SK-N-SH (cell line): Measurements from ENCODE around the gene CFTR. TPM values are rescaled to one million over a fixed set of nuclear protein-coding genes. Genes with fewer than 3 reads are reported as not detected.
"Not testable (repeated sequence)": the region's sequence is repeated elsewhere in the genome, so short reads cannot be mapped to it uniquely, and the experiment has no call there.

ENCODE experiments used
- CTCF ChIA-PET: fragments of 300-600, 350-600 bp; formaldehyde crosslinking; extraction: SDS; loops from one replicate; lab custom pipeline; 2021; lab: Yijun Ruan, JAX
- POLR2A ChIA-PET: fragments of 350-600 bp; sonication (Branson Sonifier 250); formaldehyde crosslinking; extraction: SDS; loops from one replicate; lab custom pipeline; 2020; ENCODE audit warnings: antibody characterized with exemption, inconsistent platforms; lab: Yijun Ruan, JAX
- DNase-seq: peaks from one replicate; pipeline ENCODE4 v3.0.0; 2012
- H2AFZ ChIP-seq: fragments of 200-600 bp; sonication (generic); 2 replicates; pipeline ENCODE4 v1.8.1; 2016; ENCODE audit warnings: antibody characterized with exemption, mild to moderate bottlenecking, low read depth
- H3F3A ChIP-seq: fragments of 200-600 bp; sonication (generic); replicated peaks from 2 replicates; pipeline ENCODE3; 2016; ENCODE audit warnings: antibody characterized with exemption, mild to moderate bottlenecking; ENCODE audit not compliant: insufficient read depth
- H3K27ac ChIP-seq, 2 experiments: fragments of 200-500 bp in 1 of 2; fragments of 200-600 bp in 1 of 2; sonication (Bioruptor generic) in 1 of 2; sonication (generic), shearing (Covaris generic) in 1 of 2; 2 replicates each; pipeline versions ENCODE4 v1.5.1 to v1.6.1; 2014 to 2016; ENCODE audit warnings: low read depth in 2 of 2, inconsistent platforms in 1 of 2, low read length in 1 of 2, mild to moderate bottlenecking in 1 of 2, mixed read lengths in 1 of 2
- H3K27me3 ChIP-seq: fragments of 200-600 bp; sonication (generic), shearing (Covaris generic); 2 replicates; pipeline ENCODE4 v1.6.1; 2016; ENCODE audit warnings: mixed run types; ENCODE audit not compliant: insufficient read depth
- H3K36me3 ChIP-seq, 2 experiments: fragments of 200-500 bp in 1 of 2; fragments of 200-600 bp in 1 of 2; sonication (Bioruptor generic) in 1 of 2; sonication (generic) in 1 of 2; replicated peaks in 1 of 2; 2 replicates each; pipeline versions ENCODE3 to v1.5.1; 2014 to 2016; ENCODE audit warnings: low read length in 1 of 2, mild to moderate bottlenecking in 1 of 2; ENCODE audit not compliant: insufficient read depth in 2 of 2, control insufficient read depth in 1 of 2
- H3K4me1 ChIP-seq, 2 experiments: fragments of 200-500 bp in 1 of 2; fragments of 200-600 bp in 1 of 2; sonication (Bioruptor generic) in 1 of 2; sonication (generic), shearing (Covaris generic) in 1 of 2; 2 replicates each; pipeline versions ENCODE4 v1.5.1 to v1.6.1; 2014 to 2016; ENCODE audit warnings: low read depth in 1 of 2, low read length in 1 of 2, mixed run types in 1 of 2; ENCODE audit not compliant: insufficient read depth in 2 of 2, control insufficient read depth in 1 of 2
- H3K4me2 ChIP-seq: fragments of 200-600 bp; sonication (generic), shearing (Covaris generic); 2 replicates; pipeline ENCODE4 v1.6.1; 2017; ENCODE audit warnings: mixed run types
- H3K4me3 ChIP-seq, 2 experiments: fragments of 200-500 bp in 1 of 2; fragments of 200-600 bp in 1 of 2; sonication (Bioruptor generic) in 1 of 2; sonication (generic), shearing (Covaris generic) in 1 of 2; 2 replicates each; pipeline versions ENCODE4 v1.5.1 to v1.8.1; 2014 to 2016; ENCODE audit warnings: low read depth in 2 of 2, inconsistent platforms in 1 of 2, low read length in 1 of 2, mild to moderate bottlenecking in 1 of 2, mixed read lengths in 1 of 2, moderate library complexity in 1 of 2
- H3K79me2 ChIP-seq: fragments of 200-600 bp; sonication (generic); 2 replicates; pipeline ENCODE4 v1.8.1; 2017; ENCODE audit warnings: mild to moderate bottlenecking; ENCODE audit not compliant: insufficient read depth
- H3K9ac ChIP-seq: fragments of 200-600 bp; sonication (generic); 2 replicates; pipeline ENCODE4 v1.6.1; 2017; ENCODE audit warnings: mixed run types
- H3K9me2 ChIP-seq: fragments of 200-600 bp; sonication (generic); 2 replicates; pipeline ENCODE4 v1.6.1; 2017; ENCODE audit warnings: mixed run types
- H3K9me3 ChIP-seq: fragments of 200-600 bp; sonication (generic); 2 replicates; pipeline ENCODE4 v1.6.1; 2017; ENCODE audit warnings: mixed run types, mild to moderate bottlenecking, moderate library complexity
- H4K20me1 ChIP-seq: fragments of 200-600 bp; sonication (generic); 2 replicates; pipeline ENCODE4 v1.6.1; 2017; ENCODE audit warnings: mild to moderate bottlenecking, mixed run types; ENCODE audit not compliant: insufficient read depth
- CTCF ChIP-seq: fragments of 200-600 bp; sonication (generic); IDR thresholded peaks from 2 replicates; pipeline ENCODE4 v1.6.1; 2017; ENCODE audit warnings: antibody characterized with exemption, mild to moderate bottlenecking, moderate library complexity
- EP300 ChIP-seq, 2 experiments: IDR thresholded peaks; 2 replicates each; pipeline versions ENCODE4 v1.4.0 to v1.6.1; 2012; ENCODE audit warnings: borderline replicate concordance in 1 of 2, low read depth in 1 of 2, low read length in 1 of 2
- EZH2phosphoT487 ChIP-seq: fragments of 200-600 bp; sonication (generic); IDR thresholded peaks from 2 replicates; pipeline ENCODE4 v1.6.1; 2017; ENCODE audit warnings: low read depth, mixed run types, mild to moderate bottlenecking, antibody characterized with exemption, moderate library complexity, borderline replicate concordance
- FOXJ3 ChIP-seq: sonication (generic); formaldehyde crosslinking; IDR thresholded peaks from 2 replicates; pipeline ENCODE4 v1.5.1; 2020; ENCODE audit warnings: mild to moderate bottlenecking, missing genetic modification reagents
- FOXM1 ChIP-seq: IDR thresholded peaks from 2 replicates; pipeline ENCODE4 v1.4.0; 2012; ENCODE audit warnings: low read depth, mild to moderate bottlenecking
- GATA2 ChIP-seq: sonication (generic); formaldehyde crosslinking; IDR thresholded peaks from 2 replicates; pipeline ENCODE4 v1.5.0; 2020; ENCODE audit warnings: mild to moderate bottlenecking, missing genetic modification reagents
- JUND ChIP-seq: IDR thresholded peaks from 2 replicates; pipeline ENCODE4 v1.4.0; 2012
- MXI1 ChIP-seq: IDR thresholded peaks from 2 replicates; pipeline ENCODE4 v1.6.1; 2012; ENCODE audit warnings: mild to moderate bottlenecking, low read depth, low read length, improper control_type of control experiment
- RCOR1 ChIP-seq: fragments of 150-350 bp; IDR thresholded peaks from 2 replicates; pipeline ENCODE4 v1.6.1; 2017; ENCODE audit warnings: antibody characterized with exemption, low read length
- RFX5 ChIP-seq: IDR thresholded peaks from 2 replicates; pipeline ENCODE4 v1.6.1; 2012; ENCODE audit warnings: mild to moderate bottlenecking, improper control_type of control experiment, low read length
- SIN3A ChIP-seq: IDR thresholded peaks from 2 replicates; pipeline ENCODE4 v1.6.1; 2012; ENCODE audit warnings: low read depth, mild to moderate bottlenecking, low read length, moderate library complexity, borderline replicate concordance
- ZBTB33 ChIP-seq: IDR thresholded peaks from 2 replicates; pipeline ENCODE4 v1.4.0; 2012; ENCODE audit warnings: low read depth, borderline replicate concordance
- WGBS: methylation state at CpG from one replicate; pipeline ENCODE4 v1.1.6; 2017; ENCODE audit warnings: low lambda C conversion rate; 5-methylcytosine and 5-hydroxymethylcytosine counted together
- polyA plus RNA-seq, 3 experiments: library from polyadenylated mRNA; depleted of rRNA; stranded (reverse); fragments of >200 nt; gene quantifications; 2 replicates each; pipeline ENCODE4 v1.2.3, GENCODE V29; 2012

Gene CFTR
- polyA plus RNA-seq, 1 of the 3 experiments (the other 2 are of a cell fraction): not detected

GRCh38 chr7:117707080-117707479, 227.3 kb downstream of the CFTR start:
- POLR2A ChIA-PET: no interaction called here
- H4K20me1 ChIP-seq: no peaks in the 10 kb centered on the region
- H3K36me3 ChIP-seq: no peaks in the 10 kb centered on the region
- no peak overlapping the region for H2AFZ ChIP-seq
- no peak overlapping the region for H3K9ac ChIP-seq
- no peak overlapping the region for H3K27ac ChIP-seq
- no peak for DNase-seq
- no peaks in the 10 kb centered on the region for H3F3A ChIP-seq
- no peaks in the 10 kb centered on the region for H3K9me3 ChIP-seq
- no peak for TF ChIP-seq GATA2 (CRISPR knock-in tag)
- TF ChIP-seq CTCF: no peak
- TF ChIP-seq EZH2phosphoT487: no peak
- TF ChIP-seq, all 33 proteins: peak for 0
- CTCF ChIA-PET: interaction anchor here (0.9 kb wide), 1 partner anchor 8 kb away, joined by 4 read pairs; no protein-coding TSS in a partner anchor
- H3K79me2 ChIP-seq: no peaks in the 10 kb centered on the region
- H3K9me2 ChIP-seq: no peaks in the 10 kb centered on the region
- no peak overlapping the region for H3K4me2 ChIP-seq
- H3K27me3 ChIP-seq: no peaks in the 10 kb centered on the region
- H3K4me3 ChIP-seq: no peak overlapping the region
- no peaks in the 10 kb centered on the region for H3K4me1 ChIP-seq

GRCh38 chr7:117708173-117708572, 228.3 kb downstream of the CFTR start:
- H3K79me2 ChIP-seq, H3F3A ChIP-seq, H3K27me3 ChIP-seq, H3K4me1 ChIP-seq, CTCF ChIA-PET, H3K9ac ChIP-seq, H3K9me2 ChIP-seq, H3K4me2 ChIP-seq, H4K20me1 ChIP-seq, POLR2A ChIA-PET, H3K36me3 ChIP-seq, DNase-seq, H2AFZ ChIP-seq, H3K27ac ChIP-seq, H3K4me3 ChIP-seq, H3K9me3 ChIP-seq: not testable (repeated sequence)
- WGBS: 26% methylated on average over 4 of the region's 4 CpGs

GRCh38 chr7:117711556-117711955, 231.7 kb downstream of the CFTR start:
- Histone ChIP-seq H3K27me3 (peaks cover 15% of the 10 kb centered on the region; the same call in 1 of the 2 replicates), H4K20me1 (no peaks in the 10 kb centered on the region), H3K79me2 (no peaks in the 10 kb centered on the region), H3K9me3 (no peaks in the 10 kb centered on the region), H3K9me2 (no peaks in the 10 kb centered on the region), H3K4me3 (no peak overlapping the region), H3K27ac (no peak overlapping the region), H3F3A (peaks cover 4% of the 10 kb centered on the region), H3K4me2 (no peak overlapping the region), H3K36me3 (no peaks in the 10 kb centered on the region), H3K9ac (no peak overlapping the region), H2AFZ (no peak overlapping the region), H3K4me1 (no peaks in the 10 kb centered on the region)
- WGBS: 11% methylated on average over 1 of the region's 1 CpG
- no peak for DNase-seq
- ChIA-PET CTCF (no interaction called here), POLR2A (no interaction called here)
- TF ChIP-seq FOXJ3: no peak
- no peak for TF ChIP-seq RFX5
- TF ChIP-seq JUND: no peak
- no peak for TF ChIP-seq ZBTB33
- no peak for TF ChIP-seq EP300 (IDR thresholded peaks at IDR 0.05; ENCODE audit: borderline replicate concordance in 1 of 2, low read depth in 1 of 2, low read length in 1 of 2)
- TF ChIP-seq SIN3A: no peak
- TF ChIP-seq FOXM1: no peak
- no peak for TF ChIP-seq MXI1
- no peak for TF ChIP-seq RCOR1
